ENCODE measurements around the gene FSTL3. TPM values are rescaled to one million over a fixed set of nuclear protein-coding genes. Genes with fewer than 3 reads are reported as not detected.

Gene FSTL3
- total RNA-seq, 2 donors from 2014 or later = 72.4 to 236 TPM

DNA sequence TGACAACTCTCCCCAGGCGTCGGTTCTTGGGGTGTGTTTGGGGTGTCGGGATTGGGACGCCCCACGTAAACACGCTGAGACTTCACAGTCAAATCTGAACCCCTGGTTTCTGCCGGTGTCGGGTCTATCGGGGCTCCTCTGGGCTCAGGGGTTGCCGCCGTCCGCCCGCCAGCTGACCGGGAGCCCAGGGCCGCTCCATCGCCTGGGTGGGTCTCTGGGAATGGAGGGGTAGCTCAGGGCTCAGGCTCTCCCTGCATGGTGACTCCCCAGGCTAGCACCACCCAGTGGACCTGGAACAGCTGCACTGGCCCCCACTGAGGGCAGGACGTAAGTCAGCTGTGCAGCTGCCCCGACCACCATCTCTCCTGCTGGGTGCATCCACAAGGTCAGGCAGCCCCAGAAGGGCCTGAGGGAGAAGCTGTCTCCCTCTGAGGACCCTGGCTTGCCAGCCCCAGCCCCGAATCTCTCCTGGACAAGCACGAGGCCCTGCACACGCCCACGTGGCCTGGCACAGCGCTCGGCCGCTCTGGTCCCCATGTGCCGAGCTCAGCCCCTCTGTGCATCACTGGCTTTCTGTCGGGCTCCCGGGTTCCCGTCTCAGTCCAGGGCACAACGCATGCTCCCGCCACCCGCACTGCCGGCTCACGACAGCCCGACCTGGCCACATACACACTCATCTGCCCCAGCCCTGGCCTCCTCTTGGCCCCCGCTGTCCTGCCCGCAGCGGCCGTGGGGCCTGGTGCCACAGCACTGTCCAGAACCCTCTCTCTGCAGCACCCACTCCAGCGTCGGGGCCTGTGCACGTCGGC is 19.2 kb upstream of the FSTL3 start:
- H3K27ac ChIP-seq = no peak overlapping the region
- peak in 1 of 4 donors; percentile 11 for DNase-seq
- WGBS, 2 donors = 89 to 91% methylated on average over 27 to 42 of the region's 43 CpGs
- no peak for ATAC-seq
- no peaks in the 10 kb centered on the region for H3K36me3 ChIP-seq (replicated peaks in 1 of 2; ENCODE audit: insufficient read depth in 1 of 2, low read depth in 2 of 2)
- H3K27me3 ChIP-seq = no peaks in the 10 kb centered on the region
- intact Hi-C loops (cut with DNase I) = no loop called here
- H3K9me3 ChIP-seq = no peaks in the 10 kb centered on the region
- H3K4me1 ChIP-seq = peaks cover 52% of the 10 kb centered on the region
- H3K4me3 ChIP-seq = no peak overlapping the region
- no peak for TF ChIP-seq CTCF (IDR thresholded peaks at IDR 0.05)
- no peak for TF ChIP-seq POLR2A (IDR thresholded peaks at IDR 0.05)

DNA sequence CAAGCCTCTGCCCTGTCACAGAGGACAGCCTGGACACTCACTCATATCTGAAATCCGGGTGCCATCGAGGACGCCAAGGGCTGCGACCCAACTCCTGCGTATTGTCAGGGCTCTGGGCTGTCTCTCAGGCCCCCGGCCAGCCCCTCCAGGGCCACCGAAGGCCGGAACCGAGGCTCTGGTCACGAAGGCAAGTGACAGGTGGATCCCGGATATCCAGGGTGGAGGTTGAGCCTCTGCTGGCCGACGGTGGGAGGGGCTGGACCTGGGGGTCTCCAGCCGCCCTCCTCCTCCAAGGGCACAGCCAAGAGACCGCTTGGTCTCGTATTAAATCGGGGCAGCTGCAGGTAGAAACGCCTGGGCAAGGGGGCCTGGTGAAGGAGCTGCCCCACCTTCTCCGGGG is 18.6 kb upstream of the FSTL3 start:
- no peak overlapping the region for H3K4me3 ChIP-seq
- 77 to 100% methylated on average over 1 to 19 of the region's 19 CpGs for WGBS, 2 donors
- DNase-seq = no peak
- TF ChIP-seq CTCF (IDR thresholded peaks at IDR 0.05) (no peak), POLR2A (IDR thresholded peaks at IDR 0.05) (no peak)
- no peaks in the 10 kb centered on the region for H3K36me3 ChIP-seq (replicated peaks in 1 of 2; ENCODE audit: insufficient read depth in 1 of 2, low read depth in 2 of 2)
- peaks cover 54% of the 10 kb centered on the region for H3K4me1 ChIP-seq
- no peaks in the 10 kb centered on the region for H3K27me3 ChIP-seq
- H3K27ac ChIP-seq = no peak overlapping the region
- H3K9me3 ChIP-seq = no peaks in the 10 kb centered on the region
- intact Hi-C loops (cut with DNase I) = no loop called here
- ATAC-seq = no peak

GRCh38 chr19:658059-658839 is 17.9 kb upstream of the FSTL3 start:
- Histone ChIP-seq H3K36me3 (replicated peaks in 1 of 2; ENCODE audit: insufficient read depth in 1 of 2, low read depth in 2 of 2) (no peaks in the 10 kb centered on the region), H3K9me3 (no peaks in the 10 kb centered on the region), H3K27ac (no peak overlapping the region), H3K4me3 (no peak overlapping the region), H3K27me3 (no peaks in the 10 kb centered on the region), H3K4me1 (peaks cover 54% of the 10 kb centered on the region)
- 81 to 100% methylated on average over 1 to 19 of the region's 33 CpGs for WGBS, 2 donors
- ATAC-seq (no peak), DNase-seq (peak in 1 of 4 donors; percentile 13)
- TF ChIP-seq POLR2A (IDR thresholded peaks at IDR 0.05) (no peak), CTCF (IDR thresholded peaks at IDR 0.05) (no peak)
- intact Hi-C loops (cut with DNase I) = no loop called here

DNA sequence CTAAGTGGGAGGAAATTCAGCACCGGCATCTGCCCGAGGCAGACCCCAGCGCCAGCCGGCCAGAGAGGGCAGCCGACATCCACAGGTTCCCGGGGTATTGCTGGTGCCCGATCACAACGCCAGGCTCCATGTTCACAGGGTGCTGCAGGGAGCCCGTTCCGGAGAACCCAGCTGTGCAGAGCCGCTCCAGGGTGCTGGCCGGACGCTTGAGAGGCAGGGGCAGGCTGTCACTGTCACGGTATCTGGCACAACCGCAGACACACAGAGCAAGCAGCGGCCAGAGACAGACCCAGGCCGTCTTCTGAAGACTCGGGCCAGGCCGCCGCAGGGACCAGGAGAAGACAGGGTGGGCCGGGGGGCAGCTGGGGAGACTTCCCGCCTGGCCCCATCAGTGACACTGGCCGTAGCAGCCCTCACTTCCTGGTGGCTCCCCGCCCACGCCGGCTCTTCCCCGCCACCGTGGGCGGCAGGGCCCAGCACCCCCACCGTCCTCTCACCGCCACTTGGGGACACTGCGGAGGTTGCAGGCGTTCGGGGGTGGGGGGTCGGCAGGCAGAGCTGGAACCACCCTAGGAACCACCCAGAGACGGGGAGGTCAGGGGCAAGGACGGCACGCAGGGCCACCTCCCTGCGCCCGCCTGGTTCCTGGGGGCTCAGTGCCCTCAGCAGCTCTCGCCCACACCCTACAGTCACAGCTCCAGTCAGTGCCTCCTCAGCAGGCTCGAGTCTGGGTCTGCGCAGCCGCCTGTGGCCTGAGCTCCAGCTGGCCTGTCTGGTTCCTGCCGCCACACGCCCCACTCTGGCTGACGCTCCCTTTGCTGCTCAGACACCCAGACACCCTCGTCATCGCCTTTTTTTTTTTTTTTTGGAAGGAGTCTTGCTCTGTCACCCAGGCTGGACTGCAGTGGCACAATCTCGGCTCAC is 17.0 kb upstream of the FSTL3 start:
- DNase-seq (peak in 2 of 4 donors; percentile 37 to 47), ATAC-seq (no peak)
- Histone ChIP-seq H3K27ac (peak overlapping the region in 2 of 4 donors; percentile 88 to 91), H3K4me3 (no peak overlapping the region), H3K4me1 (peaks cover 63% of the 10 kb centered on the region), H3K27me3 (no peaks in the 10 kb centered on the region), H3K36me3 (replicated peaks in 1 of 2; ENCODE audit: insufficient read depth in 1 of 2, low read depth in 2 of 2) (no peaks in the 10 kb centered on the region), H3K9me3 (no peaks in the 10 kb centered on the region)
- intact Hi-C loops (cut with DNase I) = no loop called here
- 79 to 80% methylated on average over 9 to 46 of the region's 50 CpGs for WGBS, 2 donors
- TF ChIP-seq POLR2A (IDR thresholded peaks at IDR 0.05) = no peak
- no peak for TF ChIP-seq CTCF (IDR thresholded peaks at IDR 0.05)
